GM23338 (cell line): ENCODE data around the gene GATAD2A. TPM values are rescaled to one million over a fixed set of nuclear protein-coding genes. Genes with fewer than 3 reads are reported as not detected.

Source experiments
- ATAC-seq: fragments of 200-7000 bp; cut with Tn5 transposase; 3 replicates; pipeline ENCODE4 v1.9.1; 2020
- DNase-seq: peaks from one replicate; pipeline ENCODE4 v3.0.0-alpha.2; 2015; ENCODE audit warnings: low spot score
- H2AFZ ChIP-seq: fragments of 200-600 bp; sonication (generic); 2 replicates; pipeline ENCODE4 v1.8.0; 2016; ENCODE audit warnings: antibody characterized with exemption, mild to moderate bottlenecking, moderate library complexity
- H3F3A ChIP-seq: fragments of 200-600 bp; sonication (generic); replicated peaks from 2 replicates; pipeline ENCODE4 v1.8.0; 2017; ENCODE audit warnings: antibody characterized with exemption, mixed run types, low read depth
- H3K27ac ChIP-seq: fragments of 200-600 bp; sonication (generic); 2 replicates; pipeline ENCODE4 v1.6.1; 2016; ENCODE audit warnings: low read depth
- H3K27me3 ChIP-seq: fragments of 200-600 bp; sonication (generic); 2 replicates; pipeline ENCODE4 v1.8.0; 2016; ENCODE audit warnings: mild to moderate bottlenecking, mixed run types, moderate library complexity; ENCODE audit not compliant: insufficient read depth
- H3K36me3 ChIP-seq: fragments of 200-600 bp; sonication (generic); 2 replicates; pipeline ENCODE4 v1.8.0; 2016; ENCODE audit warnings: mild to moderate bottlenecking; ENCODE audit not compliant: insufficient read depth
- H3K4me1 ChIP-seq: fragments of 200-600 bp; sonication (generic); 2 replicates; pipeline ENCODE4 v1.8.0; 2016; ENCODE audit warnings: mild to moderate bottlenecking, moderate library complexity; ENCODE audit not compliant: insufficient read depth
- H3K4me2 ChIP-seq: fragments of 200-600 bp; sonication (generic); 2 replicates; pipeline ENCODE4 v1.7.1; 2017; ENCODE audit warnings: mixed run types
- H3K4me3 ChIP-seq: fragments of 200-600 bp; sonication (generic); 2 replicates; pipeline ENCODE4 v1.6.1; 2016; ENCODE audit warnings: mixed run types
- H3K79me2 ChIP-seq: fragments of 200-600 bp; sonication (generic); replicated peaks from 2 replicates; pipeline ENCODE4 v1.8.0; 2017; ENCODE audit warnings: mild to moderate bottlenecking; ENCODE audit not compliant: insufficient read depth
- H3K9me2 ChIP-seq: fragments of 200-600 bp; sonication (generic); 2 replicates; pipeline ENCODE4 v1.8.0; 2017; ENCODE audit not compliant: insufficient read depth
- H4K20me1 ChIP-seq: fragments of 200-600 bp; sonication (generic); replicated peaks from 2 replicates; pipeline ENCODE4 v1.8.0; 2017; ENCODE audit warnings: mild to moderate bottlenecking; ENCODE audit not compliant: insufficient read depth
- H3K27ac Mint-ChIP-seq: 2 replicates; pipeline ENCODE4 v1.8.0; 2020; ENCODE audit warnings: inconsistent platforms, mild to moderate bottlenecking, moderate library complexity, mixed read lengths
- H3K27me3 Mint-ChIP-seq: 3 replicates; pipeline ENCODE4 v1.8.0; 2022; ENCODE audit warnings: low read depth, mild to moderate bottlenecking, moderate library complexity, mixed read lengths, inconsistent platforms; ENCODE audit not compliant: insufficient read depth, poor library complexity
- H3K36me3 Mint-ChIP-seq: 3 replicates; pipeline ENCODE4 v1.8.0; 2021; ENCODE audit warnings: low read depth, mild to moderate bottlenecking, inconsistent platforms, moderate library complexity, mixed read lengths
- H3K4me1 Mint-ChIP-seq: 3 replicates; pipeline ENCODE4 v1.8.0; 2020; ENCODE audit warnings: mild to moderate bottlenecking, inconsistent platforms, mixed read lengths
- H3K4me3 Mint-ChIP-seq: 3 replicates; pipeline ENCODE4 v1.8.0; 2021; ENCODE audit warnings: moderate library complexity, mild to moderate bottlenecking, inconsistent platforms, mixed read lengths
- H3K9me3 Mint-ChIP-seq: 3 replicates; pipeline ENCODE4 v1.8.0; 2020; ENCODE audit warnings: moderate library complexity, mild to moderate bottlenecking, inconsistent platforms, mixed read lengths
- CREB1 ChIP-seq: fragments of 250-450 bp; sonication (Bioruptor Pico); IDR thresholded peaks from 2 replicates; pipeline ENCODE4 v1.5.0; 2020; ENCODE audit warnings: low read depth, mild to moderate bottlenecking, moderate library complexity
- CTCF ChIP-seq, 2 experiments: fragments of 200-600 bp in 1 of 2; sonication (generic) in 1 of 2; conservative IDR thresholded peaks; 2 replicates each; pipeline versions ENCODE4 v1.5.1 to v1.6.1; 2016 to 2017; ENCODE audit warnings: antibody characterized with exemption in 2 of 2, low read depth in 2 of 2, mild to moderate bottlenecking in 2 of 2, moderate library complexity in 1 of 2
- ETS1 ChIP-seq: IDR thresholded peaks from 2 replicates; pipeline ENCODE4 v1.6.1; 2016; ENCODE audit warnings: antibody characterized with exemption
- EZH2 ChIP-seq: fragments of 200-600 bp; sonication (generic); IDR thresholded peaks from one replicate; pipeline ENCODE4 v1.8.0; 2017; ENCODE audit warnings: antibody characterized with exemption, mild to moderate bottlenecking, low read depth; ENCODE audit not compliant: unreplicated experiment
- EZH2phosphoT487 ChIP-seq: fragments of 200-600 bp; sonication (generic); IDR thresholded peaks from one replicate; pipeline ENCODE4 v1.8.1; 2018; ENCODE audit warnings: antibody characterized with exemption; ENCODE audit not compliant: unreplicated experiment
- JUNB ChIP-seq: IDR thresholded peaks from one replicate; pipeline ENCODE4 v1.6.1; 2016; ENCODE audit warnings: antibody characterized with exemption; ENCODE audit not compliant: unreplicated experiment
- NANOG ChIP-seq: IDR thresholded peaks from 2 replicates; pipeline ENCODE4 v1.6.1; 2016; ENCODE audit warnings: antibody characterized with exemption, borderline replicate concordance
- POLR2AphosphoS5 ChIP-seq: IDR thresholded peaks from 2 replicates; pipeline ENCODE4 v1.6.1; 2016; ENCODE audit warnings: antibody characterized with exemption, low read depth
- REST ChIP-seq: IDR thresholded peaks from one replicate; pipeline ENCODE4 v1.6.1; 2018; ENCODE audit warnings: antibody characterized with exemption; ENCODE audit not compliant: unreplicated experiment
- STAT1 ChIP-seq: IDR thresholded peaks from one replicate; pipeline ENCODE4 v1.6.1; 2016; ENCODE audit warnings: antibody characterized with exemption; ENCODE audit not compliant: unreplicated experiment
- ZNF114 ChIP-seq: fragments of 250-450 bp; sonication (Bioruptor Pico); IDR thresholded peaks from 2 replicates; pipeline ENCODE4 v1.5.0; 2020; ENCODE audit warnings: mild to moderate bottlenecking, moderate library complexity
- ZNF331 ChIP-seq: fragments of 250-450 bp; sonication (Bioruptor Pico); IDR thresholded peaks from 2 replicates; pipeline ENCODE4 v1.5.0; 2020; ENCODE audit warnings: low read depth, mild to moderate bottlenecking, moderate library complexity
- ZNF462 ChIP-seq: fragments of 250-450 bp; sonication (Bioruptor Pico); IDR thresholded peaks from 2 replicates; pipeline ENCODE4 v1.5.0; 2020; ENCODE audit warnings: mild to moderate bottlenecking, moderate library complexity
- polyA plus RNA-seq: library from polyadenylated mRNA; unstranded; fragments of >200 nt; fragmentation: Nextera tagmentation; extraction: Ambion mirVana; gene quantifications from 2 replicates; pipeline ENCODE4 v1.2.1, GENCODE V29; 2016
- total RNA-seq: library from RNA; depleted of rRNA; stranded (reverse); fragments of >200 nt; shearing (Covaris generic); gene quantifications from 2 replicates; pipeline ENCODE4 v1.2.3, GENCODE V29; 2014

Gene GATAD2A
- total and polyA plus RNA-seq, 2 experiments from 2014 or later = 40.0 to 151 TPM

- Histone ChIP-seq H3K4me3 (no peak overlapping the region), H3K4me2 (peak overlapping the region; percentile 20; the same call in 1 of the 2 replicates), H3K79me2 (peaks cover 100% of the 10 kb centered on the region), H3K9me2 (no peaks in the 10 kb centered on the region), H3K27ac (peak overlapping the region; percentile 18), H3K36me3 (no peaks in the 10 kb centered on the region), H4K20me1 (peaks cover 97% of the 10 kb centered on the region), H2AFZ (no peak overlapping the region), H3K4me1 (peaks cover 29% of the 10 kb centered on the region), H3F3A (peaks cover 11% of the 10 kb centered on the region; the same call in 1 of the 2 replicates), H3K27me3 (no peaks in the 10 kb centered on the region)
- Mint-ChIP-seq H3K9me3 (no peaks in the 10 kb centered on the region), H3K4me3 (no peak overlapping the region; the same call in 2 of the 3 replicates), H3K27me3 (peaks cover 3% of the 10 kb centered on the region), H3K36me3 (peaks cover 6% of the 10 kb centered on the region; the same call in 1 of the 3 replicates), H3K4me1 (peaks cover 59% of the 10 kb centered on the region), H3K27ac (peak overlapping the region; percentile 16)
- DNase-seq (peak; percentile 44), ATAC-seq (no peak)
- TF ChIP-seq EZH2 (no peak), ZNF462 (no peak), CTCF (conservative IDR thresholded peaks at IDR 0.05; ENCODE audit: low read depth in 2 of 2) (no peak), JUNB (no peak), POLR2AphosphoS5 (no peak), ETS1 (no peak), NANOG (no peak), STAT1 (no peak), ZNF331 (CRISPR knock-in tag) (no peak), ZNF114 (CRISPR knock-in tag) (no peak), REST (no peak), EZH2phosphoT487 (no peak), CREB1 (CRISPR knock-in tag) (no peak)
Observed at GRCh38 chr19:19446655-19447437, 41.4 kb downstream of the GATAD2A start.
